Epithelial cell of esophagus (primary cell): ENCODE data around the gene DICER1.

Experiments used
- DNase-seq: peaks from one replicate; pipeline ENCODE4 v3.0.0; 2010; ENCODE audit warnings: low read depth
- H3K4me3 ChIP-seq: 2 replicates; pipeline ENCODE4 v1.5.1; 2011; ENCODE audit warnings: mild to moderate bottlenecking, low read length, control low read depth
- CTCF ChIP-seq: IDR thresholded peaks from 2 replicates; pipeline ENCODE4 v1.5.1; 2011; ENCODE audit warnings: low read depth, mild to moderate bottlenecking, low read length, control low read depth, inconsistent platforms; ENCODE audit not compliant: insufficient read depth; ENCODE audit errors: missing control alignments

DICER1 gene

GRCh38 chr14:95191445-95192199 is 34.3 kb upstream of the DICER1 start:
- no peak for TF ChIP-seq CTCF
- DNase-seq = no peak
- no peak overlapping the region for H3K4me3 ChIP-seq

GRCh38 chr14:95190857-95191256 is 33.5 kb upstream of the DICER1 start:
- no peak for DNase-seq
- H3K4me3 ChIP-seq = no peak overlapping the region
- no peak for TF ChIP-seq CTCF

GRCh38 chr14:95190346-95190840 is 33.1 kb upstream of the DICER1 start:
- H3K4me3 ChIP-seq = no peak overlapping the region
- TF ChIP-seq CTCF = no peak
- no peak for DNase-seq

GRCh38 chr14:95189367-95190132 is 32.2 kb upstream of the DICER1 start:
- DNase-seq = no peak
- TF ChIP-seq CTCF = no peak
- no peak overlapping the region for H3K4me3 ChIP-seq

- no peak overlapping the region for H3K4me3 ChIP-seq
These were observed 31.1 kb upstream of the DICER1 start for GRCh38 chr14:95188380-95188779.

GRCh38 chr14:95185767-95186392 is 28.6 kb upstream of the DICER1 start:
- H3K4me3 ChIP-seq = no peak overlapping the region
- TF ChIP-seq CTCF = no peak
- no peak for DNase-seq

More at GRCh38 chr14:95188380-95188779, 31.1 kb upstream of the DICER1 start:
- DNase-seq = no peak
- TF ChIP-seq CTCF = no peak
